ENCODE data around the gene TTC7B.

Gene TTC7B

GRCh38 chr14:90805662-90806540, 10.3 kb downstream of the TTC7B start:
- ATAC-seq (ENCODE audit: low read depth) (no peak), DNase-seq (ENCODE audit: low spot score in 2 of 2) (no peak)
- no peak overlapping the region for H3K4me3 Mint-ChIP-seq
- H3K36me3 Mint-ChIP-seq, result no peaks in the 10 kb centered on the region
- H3K27me3 Mint-ChIP-seq, result peaks cover 4% of the 10 kb centered on the region
- peaks cover 5% of the 10 kb centered on the region for H3K4me1 Mint-ChIP-seq
- H3K27ac Mint-ChIP-seq, result no peak overlapping the region
- no peaks in the 10 kb centered on the region for H3K9me3 Mint-ChIP-seq

GRCh38 chr14:90805084-90805391, 11.2 kb downstream of the TTC7B start:
- Mint-ChIP-seq H3K4me1 (peaks cover 5% of the 10 kb centered on the region), H3K4me3 (no peak overlapping the region), H3K27me3 (peaks cover 7% of the 10 kb centered on the region), H3K9me3 (no peaks in the 10 kb centered on the region), H3K36me3 (no peaks in the 10 kb centered on the region), H3K27ac (no peak overlapping the region)
- no peak for DNase-seq (ENCODE audit: low spot score in 2 of 2)
- ATAC-seq (ENCODE audit: low read depth), result no peak

- DNase-seq (ENCODE audit: low spot score in 2 of 2), result no peak
- no peak overlapping the region for H3K27ac Mint-ChIP-seq
- H3K27me3 Mint-ChIP-seq, result peaks cover 8% of the 10 kb centered on the region
- no peaks in the 10 kb centered on the region for H3K36me3 Mint-ChIP-seq
- H3K4me3 Mint-ChIP-seq, result no peak overlapping the region
- peaks cover 5% of the 10 kb centered on the region for H3K4me1 Mint-ChIP-seq
- ATAC-seq (ENCODE audit: low read depth), result no peak
- H3K9me3 Mint-ChIP-seq, result no peaks in the 10 kb centered on the region
Measured at GRCh38 chr14:90804292-90805083, 11.7 kb downstream of the TTC7B start.

- H3K36me3 Mint-ChIP-seq, result no peaks in the 10 kb centered on the region
- H3K27me3 Mint-ChIP-seq, result peaks cover 14% of the 10 kb centered on the region
- H3K27ac Mint-ChIP-seq, result no peak overlapping the region
- ATAC-seq (ENCODE audit: low read depth) (no peak), DNase-seq (ENCODE audit: low spot score in 2 of 2) (no peak)
- peaks cover 5% of the 10 kb centered on the region for H3K4me1 Mint-ChIP-seq
- H3K9me3 Mint-ChIP-seq, result no peaks in the 10 kb centered on the region
- no peak overlapping the region for H3K4me3 Mint-ChIP-seq
Measured at GRCh38 chr14:90803249-90803648, 13.0 kb downstream of the TTC7B start.

- peaks cover 5% of the 10 kb centered on the region for H3K4me1 Mint-ChIP-seq
- ATAC-seq (ENCODE audit: low read depth) (no peak), DNase-seq (ENCODE audit: low spot score in 2 of 2) (no peak)
- no peaks in the 10 kb centered on the region for H3K9me3 Mint-ChIP-seq
- peaks cover 16% of the 10 kb centered on the region for H3K27me3 Mint-ChIP-seq
- H3K27ac Mint-ChIP-seq, result no peak overlapping the region
- no peak overlapping the region for H3K4me3 Mint-ChIP-seq
- H3K36me3 Mint-ChIP-seq, result no peaks in the 10 kb centered on the region
Measured at GRCh38 chr14:90799420-90799819, 16.8 kb downstream of the TTC7B start.

DNA sequence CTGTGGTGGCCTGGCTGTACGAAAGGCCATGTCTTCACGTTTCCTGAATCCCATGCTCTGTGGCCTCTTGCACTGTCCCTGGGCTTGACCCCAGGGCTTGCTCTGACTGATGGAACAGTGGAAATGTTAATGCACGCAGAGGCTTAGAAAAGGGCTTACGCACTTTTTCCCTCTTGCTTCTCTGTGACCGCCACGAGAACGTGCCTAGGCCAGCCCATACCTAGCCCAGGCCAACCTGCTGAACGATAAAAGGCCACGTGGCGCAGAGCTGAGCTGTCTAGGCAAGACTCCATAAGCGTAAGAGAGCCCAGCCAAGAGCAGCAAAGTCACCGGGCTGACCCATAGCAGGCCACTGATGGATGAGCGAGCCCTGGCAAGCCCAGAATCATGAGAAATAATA, 18.3 kb downstream of the TTC7B start:
- Mint-ChIP-seq H3K27me3 (peaks cover 16% of the 10 kb centered on the region), H3K4me1 (peaks cover 5% of the 10 kb centered on the region), H3K36me3 (no peaks in the 10 kb centered on the region), H3K27ac (no peak overlapping the region), H3K4me3 (no peak overlapping the region), H3K9me3 (no peaks in the 10 kb centered on the region)
- DNase-seq (ENCODE audit: low spot score in 2 of 2) (no peak), ATAC-seq (ENCODE audit: low read depth) (no peak)

DNA sequence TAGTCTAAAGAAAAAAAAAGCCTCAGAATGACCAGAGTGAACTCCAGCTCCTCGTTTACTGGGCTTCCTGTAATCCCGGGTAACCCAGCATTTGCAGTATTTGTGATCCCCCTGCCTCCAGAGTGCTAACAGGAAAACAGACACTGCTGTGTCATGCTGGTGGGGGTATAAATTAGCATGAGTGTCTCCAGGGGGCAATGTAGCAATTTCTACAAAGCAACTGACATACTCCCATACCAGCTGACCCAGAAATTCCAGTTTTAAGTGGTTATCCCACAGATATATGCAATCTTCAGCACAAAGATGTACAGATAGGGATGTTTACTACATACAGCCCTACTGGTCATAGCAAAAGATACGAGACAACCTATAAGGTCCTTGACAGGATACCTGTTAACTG, 18.8 kb downstream of the TTC7B start:
- no peak for DNase-seq (ENCODE audit: low spot score in 2 of 2)
- peaks cover 18% of the 10 kb centered on the region for H3K27me3 Mint-ChIP-seq

GRCh38 chr14:90796329-90796728, 19.9 kb downstream of the TTC7B start:
- Mint-ChIP-seq H3K27ac (no peak overlapping the region), H3K4me3 (no peak overlapping the region), H3K36me3 (no peaks in the 10 kb centered on the region), H3K4me1 (peaks cover 4% of the 10 kb centered on the region), H3K27me3 (peaks cover 16% of the 10 kb centered on the region), H3K9me3 (no peaks in the 10 kb centered on the region)
- no peak for ATAC-seq (ENCODE audit: low read depth)
- DNase-seq (ENCODE audit: low spot score in 2 of 2), result no peak

More for the DNA sequence above, 18.8 kb downstream of the TTC7B start:
- H3K4me1 Mint-ChIP-seq, result peaks cover 7% of the 10 kb centered on the region
- no peak for ATAC-seq (ENCODE audit: low read depth)
- H3K9me3 Mint-ChIP-seq, result no peaks in the 10 kb centered on the region
- no peak overlapping the region for H3K27ac Mint-ChIP-seq
- H3K36me3 Mint-ChIP-seq, result no peaks in the 10 kb centered on the region
- H3K4me3 Mint-ChIP-seq, result no peak overlapping the region

- no peaks in the 10 kb centered on the region for H3K9me3 Mint-ChIP-seq
- H3K36me3 Mint-ChIP-seq, result no peaks in the 10 kb centered on the region
- no peak for ATAC-seq (ENCODE audit: low read depth)
- H3K27me3 Mint-ChIP-seq, result peaks cover 14% of the 10 kb centered on the region
- DNase-seq (ENCODE audit: low spot score in 2 of 2), result no peak
- no peak overlapping the region for H3K27ac Mint-ChIP-seq
- H3K4me3 Mint-ChIP-seq, result no peak overlapping the region
- peaks cover 2% of the 10 kb centered on the region for H3K4me1 Mint-ChIP-seq
Measured at GRCh38 chr14:90795744-90796143, 20.5 kb downstream of the TTC7B start.

- H3K4me3 Mint-ChIP-seq, result no peak overlapping the region
- peaks cover 2% of the 10 kb centered on the region for H3K4me1 Mint-ChIP-seq
- no peak overlapping the region for H3K27ac Mint-ChIP-seq
- no peaks in the 10 kb centered on the region for H3K36me3 Mint-ChIP-seq
- peaks cover 4% of the 10 kb centered on the region for H3K27me3 Mint-ChIP-seq
- ATAC-seq (ENCODE audit: low read depth), result no peak
- no peak for DNase-seq (ENCODE audit: low spot score in 2 of 2)
- H3K9me3 Mint-ChIP-seq, result no peaks in the 10 kb centered on the region
Measured at GRCh38 chr14:90791486-90791885, 24.7 kb downstream of the TTC7B start.

DNA sequence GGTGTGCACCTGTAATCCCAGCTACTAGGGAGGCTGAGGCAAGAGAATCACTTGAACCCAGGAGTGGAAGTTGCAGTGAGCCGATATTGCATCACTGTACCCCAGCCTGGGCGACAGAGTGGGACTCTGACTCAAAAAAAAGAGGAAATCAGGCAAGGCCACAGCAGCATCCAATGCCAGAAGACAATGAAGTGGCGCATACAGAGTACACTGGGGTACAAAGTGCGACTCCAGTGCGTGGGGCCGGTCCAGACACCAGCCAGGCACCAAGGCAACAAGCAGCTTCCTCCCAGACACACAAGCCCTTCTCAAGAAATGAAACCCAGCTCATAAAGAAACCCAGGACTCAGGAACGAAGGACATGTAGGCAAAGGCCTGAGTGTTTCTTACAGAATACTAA, 28.2 kb downstream of the TTC7B start:
- Mint-ChIP-seq H3K27me3 (peaks cover 2% of the 10 kb centered on the region), H3K27ac (no peak overlapping the region), H3K36me3 (no peaks in the 10 kb centered on the region), H3K4me1 (peaks cover 2% of the 10 kb centered on the region), H3K9me3 (no peaks in the 10 kb centered on the region), H3K4me3 (no peak overlapping the region)
- DNase-seq (ENCODE audit: low spot score in 2 of 2), result no peak
- ATAC-seq (ENCODE audit: low read depth), result no peak

DNA sequence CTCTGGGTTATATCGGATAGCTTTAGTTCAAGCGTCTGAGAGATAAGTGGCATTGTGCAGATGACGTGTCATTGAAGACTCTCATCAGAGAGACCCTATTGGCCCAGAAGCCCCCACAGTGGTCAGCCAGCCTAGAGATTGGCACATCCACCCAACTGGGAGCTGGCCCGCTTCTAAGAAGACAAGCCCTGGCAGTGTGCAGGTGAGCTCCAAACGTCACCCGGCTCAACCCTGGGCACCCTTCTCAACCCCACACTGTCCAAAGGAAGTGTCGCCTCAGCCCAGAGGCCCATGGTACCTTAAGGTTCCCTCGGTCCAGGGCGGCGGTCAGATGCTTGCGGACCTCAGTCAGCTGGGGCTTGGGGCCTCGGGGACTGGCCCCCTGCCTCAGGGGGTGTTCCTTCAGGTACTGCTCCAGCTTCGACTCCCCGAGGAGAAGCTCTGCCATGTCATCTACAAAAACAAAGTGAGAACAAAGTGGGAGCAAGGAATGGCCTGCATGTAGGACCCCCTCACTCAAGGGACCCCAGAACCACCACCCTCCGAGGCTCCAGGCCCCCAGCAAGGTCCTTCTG, 30.3 kb downstream of the TTC7B start:
- Mint-ChIP-seq H3K27me3 (no peaks in the 10 kb centered on the region), H3K27ac (no peak overlapping the region), H3K36me3 (no peaks in the 10 kb centered on the region), H3K4me3 (no peak overlapping the region), H3K4me1 (no peaks in the 10 kb centered on the region), H3K9me3 (no peaks in the 10 kb centered on the region)
- no peak for ATAC-seq (ENCODE audit: low read depth)
- DNase-seq (ENCODE audit: low spot score in 2 of 2), result no peak

GRCh38 chr14:90785471-90785870, 30.8 kb downstream of the TTC7B start:
- no peak overlapping the region for H3K4me3 Mint-ChIP-seq
- H3K27ac Mint-ChIP-seq, result no peak overlapping the region
- H3K36me3 Mint-ChIP-seq, result no peaks in the 10 kb centered on the region
- no peak for ATAC-seq (ENCODE audit: low read depth)
- H3K27me3 Mint-ChIP-seq, result no peaks in the 10 kb centered on the region
- no peaks in the 10 kb centered on the region for H3K4me1 Mint-ChIP-seq
- DNase-seq (ENCODE audit: low spot score in 2 of 2), result no peak
- no peaks in the 10 kb centered on the region for H3K9me3 Mint-ChIP-seq

DNA sequence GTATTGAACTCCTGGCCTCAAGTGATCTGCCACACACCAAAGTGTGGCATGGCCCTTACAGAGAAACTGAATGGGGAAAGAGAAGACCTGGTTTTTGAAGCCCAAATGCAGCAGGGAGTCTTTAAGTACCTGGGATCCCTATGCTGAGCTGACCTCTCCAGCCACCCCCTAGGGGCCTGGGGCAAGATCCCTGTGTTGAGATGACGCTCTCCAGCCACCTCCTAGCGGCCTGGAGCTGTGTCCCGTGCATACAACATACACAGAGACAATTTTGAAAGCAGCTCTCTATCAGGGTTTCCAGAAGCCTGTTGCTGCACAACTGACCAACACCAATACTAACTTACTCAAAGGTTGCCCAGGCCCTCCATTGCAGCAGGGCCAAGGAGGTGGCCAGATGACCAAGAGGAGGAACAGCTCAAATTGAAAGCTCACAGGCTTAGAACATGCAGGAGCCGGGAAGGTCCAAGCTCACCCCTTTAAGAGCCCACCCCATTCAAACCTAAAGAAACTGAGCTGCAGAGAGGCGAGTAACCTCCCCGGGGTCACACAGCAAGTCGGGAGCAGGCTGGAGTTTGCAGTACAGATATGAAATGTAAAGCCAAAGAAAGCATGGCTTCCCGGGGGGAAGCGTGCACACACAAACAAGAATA, 31.5 kb downstream of the TTC7B start:
- no peak overlapping the region for H3K4me3 Mint-ChIP-seq
- no peak for ATAC-seq (ENCODE audit: low read depth)
- H3K27me3 Mint-ChIP-seq, result no peaks in the 10 kb centered on the region
- H3K9me3 Mint-ChIP-seq, result no peaks in the 10 kb centered on the region
- H3K4me1 Mint-ChIP-seq, result no peaks in the 10 kb centered on the region
- no peak overlapping the region for H3K27ac Mint-ChIP-seq
- H3K36me3 Mint-ChIP-seq, result no peaks in the 10 kb centered on the region
- DNase-seq (ENCODE audit: low spot score in 2 of 2), result no peak
